Tibial nerve (tissue), 4 donors: ENCODE data around the gene ERCC8. TPM values are rescaled to one million over a fixed set of nuclear protein-coding genes. Genes with fewer than 3 reads are reported as not detected.
"Not testable (repeated sequence)": the region's sequence is repeated elsewhere in the genome, so short reads cannot be mapped to it uniquely, and the experiment has no call there.

ENCODE experiments used
- DNase-seq, 2 donors: peaks; one replicate each; pipeline ENCODE4 v3.0.0-alpha.2; 2019; ENCODE audit warnings: low spot score in 2 of 2
- H3K27ac ChIP-seq, 4 donors: fragments of 200-600 bp; sonication (generic) in 3 of 4; one replicate each; pipeline ENCODE4 v1.5.1; 2017 to 2019; ENCODE audit warnings: mild to moderate bottlenecking in 1 of 4
- H3K27me3 ChIP-seq, 2 donors: fragments of 200-600 bp; sonication (generic) in 1 of 2; one replicate each; pipeline versions ENCODE4 v1.5.1 to v1.6.0; 2017 to 2019
- H3K36me3 ChIP-seq, 3 donors: fragments of 200-600 bp; sonication (generic); one replicate each; pipeline ENCODE4 v1.5.1; 2018 to 2019
- H3K4me1 ChIP-seq, 4 donors: fragments of 200-600 bp; sonication (generic) in 3 of 4; one replicate each; pipeline ENCODE4 v1.5.1; 2017 to 2019
- H3K4me3 ChIP-seq, 4 donors: fragments of 200-600 bp; sonication (generic) in 3 of 4; one replicate each; pipeline ENCODE4 v1.5.1; 2017 to 2019; ENCODE audit warnings: mild to moderate bottlenecking in 1 of 4, moderate library complexity in 1 of 4
- H3K9me3 ChIP-seq, 4 donors: fragments of 200-600 bp; sonication (generic) in 3 of 4; one replicate each; pipeline ENCODE4 v1.5.1; 2017 to 2019
- EP300 ChIP-seq, 2 donors: sonication (generic); formaldehyde crosslinking; IDR thresholded peaks; one replicate each; pipeline ENCODE4 v1.6.1; 2017; ENCODE audit warnings: antibody characterized with exemption in 2 of 2, mild to moderate bottlenecking in 1 of 2
- POLR2A ChIP-seq, 2 donors: fragments of 450-650 bp; IDR thresholded peaks; one replicate each; pipeline ENCODE4 v1.6.1; 2017; ENCODE audit warnings: antibody characterized with exemption in 2 of 2, mild to moderate bottlenecking in 2 of 2, moderate library complexity in 2 of 2
- WGBS, 2 donors: methylation state at CpG; one replicate each; pipeline ENCODE4 v1.1.5; 2018; 5-methylcytosine and 5-hydroxymethylcytosine counted together
- total RNA-seq, 4 donors: library from RNA; depleted of rRNA; stranded (reverse); fragments of >200 nt; gene quantifications; one replicate each; pipeline ENCODE4 v1.1.0, GENCODE V29; 2016
- TF ChIP-seq, protein P1 (sequence below), 5 experiments: fragments of 200-600 bp in 3 of 5; fragments of 450-650 bp in 2 of 5; sonication (generic) in 3 of 5; IDR thresholded peaks; one replicate each; pipeline ENCODE4 v1.5.1; 2016 to 2019; ENCODE audit warnings: antibody characterized with exemption in 5 of 5, mild to moderate bottlenecking in 3 of 5, moderate library complexity in 2 of 5

ERCC8 gene
- total RNA-seq, 4 donors from 2014 or later, result 10.5 to 17.5 (median 15.8) TPM

DNA sequence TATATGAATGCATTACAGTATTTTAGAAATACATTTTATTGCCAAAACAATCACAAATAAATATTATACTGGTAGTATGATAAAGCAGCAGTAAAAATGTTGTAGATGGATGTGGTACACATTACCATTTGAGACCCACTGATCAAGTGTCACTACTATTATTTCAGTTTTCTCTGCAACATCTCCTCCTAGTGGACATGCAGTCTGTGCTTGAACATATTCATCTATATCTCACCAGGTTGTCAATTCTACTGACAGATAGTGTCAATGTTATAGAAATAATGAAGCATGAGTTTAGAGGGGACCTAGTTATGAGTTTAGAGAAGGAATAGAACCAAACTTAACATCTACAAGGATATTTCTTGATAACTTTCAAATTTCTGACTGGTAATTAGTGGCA lies 61.6 kb downstream of the ERCC8 start:
- H3K4me3 ChIP-seq, result no peak overlapping the region
- H3K9me3 ChIP-seq, result peaks cover 0 to 9% (median 0%) of the 10 kb centered on the region in 4 donors
- no peaks in the 10 kb centered on the region for H3K27me3 ChIP-seq
- H3K27ac ChIP-seq, result no peak overlapping the region
- no peak for DNase-seq
- TF ChIP-seq, protein P1, sequence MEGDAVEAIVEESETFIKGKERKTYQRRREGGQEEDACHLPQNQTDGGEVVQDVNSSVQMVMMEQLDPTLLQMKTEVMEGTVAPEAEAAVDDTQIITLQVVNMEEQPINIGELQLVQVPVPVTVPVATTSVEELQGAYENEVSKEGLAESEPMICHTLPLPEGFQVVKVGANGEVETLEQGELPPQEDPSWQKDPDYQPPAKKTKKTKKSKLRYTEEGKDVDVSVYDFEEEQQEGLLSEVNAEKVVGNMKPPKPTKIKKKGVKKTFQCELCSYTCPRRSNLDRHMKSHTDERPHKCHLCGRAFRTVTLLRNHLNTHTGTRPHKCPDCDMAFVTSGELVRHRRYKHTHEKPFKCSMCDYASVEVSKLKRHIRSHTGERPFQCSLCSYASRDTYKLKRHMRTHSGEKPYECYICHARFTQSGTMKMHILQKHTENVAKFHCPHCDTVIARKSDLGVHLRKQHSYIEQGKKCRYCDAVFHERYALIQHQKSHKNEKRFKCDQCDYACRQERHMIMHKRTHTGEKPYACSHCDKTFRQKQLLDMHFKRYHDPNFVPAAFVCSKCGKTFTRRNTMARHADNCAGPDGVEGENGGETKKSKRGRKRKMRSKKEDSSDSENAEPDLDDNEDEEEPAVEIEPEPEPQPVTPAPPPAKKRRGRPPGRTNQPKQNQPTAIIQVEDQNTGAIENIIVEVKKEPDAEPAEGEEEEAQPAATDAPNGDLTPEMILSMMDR (IDR thresholded peaks at IDR 0.05), result peak in 1 of 5 experiments; percentile 16
- no peak for TF ChIP-seq POLR2A (IDR thresholded peaks at IDR 0.05)
- H3K4me1 ChIP-seq, result no peaks in the 10 kb centered on the region
- peaks cover 0 to 53% (median 0%) of the 10 kb centered on the region in 3 donors for H3K36me3 ChIP-seq

DNA sequence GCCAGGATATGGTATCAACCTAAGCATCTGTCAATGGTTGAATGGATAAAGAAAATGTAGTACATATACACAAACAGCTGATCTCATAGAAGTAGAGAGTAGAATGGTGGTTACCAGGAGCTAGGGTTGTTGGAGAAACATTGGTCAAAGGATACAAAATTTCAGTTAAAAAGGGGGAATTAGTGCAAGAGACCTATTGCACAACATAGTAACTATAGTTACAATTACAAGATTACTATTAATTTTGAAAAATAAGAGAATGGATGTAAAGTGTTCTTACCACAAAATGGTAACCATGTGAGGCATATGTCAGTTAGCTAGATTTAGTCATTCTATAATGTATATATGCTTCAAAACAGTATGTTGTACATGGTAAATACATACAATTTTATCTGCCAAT lies 72.0 kb downstream of the ERCC8 start:
- Histone ChIP-seq H3K27ac (no peak overlapping the region), H3K9me3 (peaks cover 0 to 25% (median 5%) of the 10 kb centered on the region in 4 donors), H3K4me1 (no peaks in the 10 kb centered on the region), H3K36me3 (peaks cover 0 to 37% (median 0%) of the 10 kb centered on the region in 3 donors), H3K4me3 (no peak overlapping the region), H3K27me3 (no peaks in the 10 kb centered on the region)
- no peak for DNase-seq
- no peak for TF ChIP-seq POLR2A (IDR thresholded peaks at IDR 0.05)
- TF ChIP-seq, protein P1 (IDR thresholded peaks at IDR 0.05), result no peak
- TF ChIP-seq EP300 (IDR thresholded peaks at IDR 0.05), result no peak

- Histone ChIP-seq H3K4me3 (no peak overlapping the region), H3K4me1 (no peaks in the 10 kb centered on the region), H3K36me3 (peaks cover 0 to 37% (median 0%) of the 10 kb centered on the region in 3 donors), H3K27ac (no peak overlapping the region), H3K27me3 (no peaks in the 10 kb centered on the region), H3K9me3 (peaks cover 0 to 30% (median 5%) of the 10 kb centered on the region in 4 donors)
- 94 to 100% methylated on average over 3 of the region's 3 CpGs for WGBS, 2 donors
- DNase-seq, result no peak
- no peak for TF ChIP-seq EP300 (IDR thresholded peaks at IDR 0.05)
- TF ChIP-seq, protein P1 (IDR thresholded peaks at IDR 0.05), result no peak
- TF ChIP-seq POLR2A (IDR thresholded peaks at IDR 0.05), result no peak
These were observed 74.0 kb downstream of the ERCC8 start for GRCh38 chr5:60870857-60871256.

DNA sequence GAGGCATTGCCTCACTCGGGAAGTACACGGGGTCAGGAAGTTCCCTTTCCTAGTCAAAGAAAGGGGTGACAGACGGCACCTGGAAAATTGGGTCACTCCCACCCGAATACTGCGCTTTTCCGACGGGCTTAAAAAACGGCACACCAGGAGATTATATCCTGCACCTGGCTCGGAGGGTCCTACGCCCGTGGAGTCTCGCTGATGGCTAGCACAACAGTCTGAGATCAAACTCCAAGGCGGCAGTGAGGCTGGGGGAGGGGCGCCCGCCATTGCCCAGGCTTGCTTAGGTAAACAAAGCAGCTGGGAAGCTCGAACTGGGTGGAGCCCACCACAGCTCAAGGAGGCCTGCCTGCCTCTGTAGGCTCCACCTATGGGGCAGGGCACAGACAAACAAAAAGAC lies 84.3 kb downstream of the ERCC8 start:
- not testable (repeated sequence) for H3K27ac ChIP-seq, DNase-seq, H3K27me3 ChIP-seq, H3K4me3 ChIP-seq, H3K36me3 ChIP-seq, H3K4me1 ChIP-seq
- WGBS, 2 donors, result 96 to 98% methylated on average over 13 to 16 of the region's 16 CpGs
- H3K9me3 ChIP-seq, result peaks cover 0 to 23% (median 0%) of the 10 kb centered on the region in 4 donors

DNA sequence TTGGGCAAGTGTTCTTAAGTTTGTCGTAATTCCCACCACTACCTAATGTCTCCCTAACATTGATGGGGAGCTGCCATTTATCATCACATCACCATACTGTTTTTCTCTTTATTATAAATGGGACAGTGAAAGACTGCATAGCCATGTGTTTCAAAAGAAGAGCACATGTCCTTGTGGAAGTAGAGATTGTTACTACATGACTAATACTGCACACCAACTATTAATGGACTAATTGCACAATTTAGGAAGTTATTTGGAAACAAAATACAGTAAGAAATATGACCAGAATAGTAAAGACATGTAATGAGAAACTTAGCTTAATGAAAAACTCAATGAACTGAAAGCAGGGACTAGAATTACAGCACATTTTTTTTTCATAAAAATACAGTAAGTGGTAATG lies 88.8 kb downstream of the ERCC8 start:
- 89 to 100% methylated on average over 1 of the region's 1 CpG for WGBS, 2 donors
- TF ChIP-seq POLR2A (IDR thresholded peaks at IDR 0.05), result no peak
- no peak for TF ChIP-seq EP300 (IDR thresholded peaks at IDR 0.05)
- TF ChIP-seq, protein P1 (IDR thresholded peaks at IDR 0.05), result no peak
- no peak overlapping the region for H3K27ac ChIP-seq
- DNase-seq, result no peak
- H3K9me3 ChIP-seq, result peaks cover 0 to 20% (median 0%) of the 10 kb centered on the region in 4 donors
- H3K4me3 ChIP-seq, result no peak overlapping the region
- no peaks in the 10 kb centered on the region for H3K36me3 ChIP-seq
- no peaks in the 10 kb centered on the region for H3K27me3 ChIP-seq
- no peaks in the 10 kb centered on the region for H3K4me1 ChIP-seq

- DNase-seq, result no peak
- Histone ChIP-seq H3K4me3 (no peak overlapping the region), H3K9me3 (peaks cover 0 to 9% (median 0%) of the 10 kb centered on the region in 4 donors), H3K4me1 (no peaks in the 10 kb centered on the region), H3K27ac (no peak overlapping the region), H3K27me3 (no peaks in the 10 kb centered on the region), H3K36me3 (no peaks in the 10 kb centered on the region)
- WGBS, 2 donors, result 18 to 37% methylated on average over 3 of the region's 3 CpGs
- TF ChIP-seq POLR2A (IDR thresholded peaks at IDR 0.05) (no peak), EP300 (IDR thresholded peaks at IDR 0.05) (no peak)
- TF ChIP-seq, protein P1 (IDR thresholded peaks at IDR 0.05), result no peak
These were observed 91.9 kb downstream of the ERCC8 start for GRCh38 chr5:60852940-60853339.
